ENCODE measurements around the gene ABL1. TPM values are rescaled to one million over a fixed set of nuclear protein-coding genes. Genes with fewer than 3 reads are reported as not detected.

ABL1 gene
- total RNA-seq, 4 donors from 2014 or later = 37.2 to 61.8 (median 56.2) TPM

- TF ChIP-seq CTCF (IDR thresholded peaks at IDR 0.05; ENCODE audit: low read depth) = no peak
Observed at GRCh38 chr9:130919559-130920145, 84.6 kb downstream of the ABL1 start.

DNA sequence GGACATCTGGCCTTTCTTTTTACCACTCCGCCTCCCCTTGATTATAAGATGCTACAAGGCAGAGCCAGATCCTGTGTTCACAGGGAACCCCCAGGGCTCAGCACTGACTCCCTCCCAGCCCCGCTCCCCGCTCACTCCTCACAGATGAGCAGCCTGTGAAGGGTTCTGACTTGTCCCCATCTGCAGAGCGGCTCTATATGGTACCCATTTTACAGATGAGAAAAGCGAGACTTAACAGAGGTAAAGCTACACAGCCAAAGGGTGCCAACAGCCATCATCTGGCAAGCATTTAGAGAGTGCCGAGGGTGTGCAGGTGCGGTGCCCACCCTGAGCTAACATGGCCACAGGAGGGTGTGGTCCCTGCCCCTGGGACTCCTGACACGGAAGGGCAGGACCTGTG lies 85.2 kb downstream of the ABL1 start:
- no peak for TF ChIP-seq CTCF (IDR thresholded peaks at IDR 0.05; ENCODE audit: low read depth)

DNA sequence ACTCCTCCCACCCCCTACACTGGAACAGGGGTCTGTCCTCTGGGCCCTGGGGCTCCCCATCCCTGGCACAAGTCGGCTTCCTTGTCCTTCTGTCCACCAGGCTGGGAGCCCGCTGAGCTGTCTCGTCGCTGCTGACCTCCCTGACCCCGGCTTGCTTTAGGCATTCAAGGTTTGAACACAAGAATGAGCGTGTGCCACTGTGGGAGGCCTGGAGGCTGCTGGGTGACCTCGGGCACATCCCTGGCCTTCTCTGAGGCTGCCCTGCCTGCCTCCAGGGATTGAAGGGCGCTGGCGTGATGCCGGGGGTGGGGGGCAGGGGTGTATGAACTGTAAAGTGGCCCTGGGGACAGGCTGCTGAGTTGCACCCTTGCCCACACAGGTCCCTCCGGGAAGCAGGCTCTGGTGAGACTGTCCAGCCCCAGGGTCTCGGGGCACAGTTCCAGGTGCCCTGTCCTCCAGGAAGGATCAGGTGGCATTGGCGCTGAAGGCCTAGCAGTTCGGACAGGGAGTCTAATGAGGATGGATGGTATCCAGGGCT lies 85.8 kb downstream of the ABL1 start:
- no peak for TF ChIP-seq CTCF (IDR thresholded peaks at IDR 0.05; ENCODE audit: low read depth)

- TF ChIP-seq CTCF (IDR thresholded peaks at IDR 0.05; ENCODE audit: low read depth) = no peak
Observed at GRCh38 chr9:130921300-130921988, 86.4 kb downstream of the ABL1 start.

GRCh38 chr9:130921989-130922892 lies 87.2 kb downstream of the ABL1 start:
- TF ChIP-seq CTCF (IDR thresholded peaks at IDR 0.05; ENCODE audit: low read depth) = no peak

GRCh38 chr9:130922893-130923610 lies 88.0 kb downstream of the ABL1 start:
- no peak for TF ChIP-seq CTCF (IDR thresholded peaks at IDR 0.05; ENCODE audit: low read depth)
